NCI-H82 (cell line): ENCODE data around the gene PDCD4.
"Not testable (repeated sequence)": the region's sequence is repeated elsewhere in the genome, so short reads cannot be mapped to it uniquely, and the experiment has no call there.

ENCODE experiments used
- DNase-seq: peaks from one replicate; lab custom pipeline; 2025; lab: John Stamatoyannopoulos, UW

The PDCD4 gene

GRCh38 chr10:110861476-110861875, 10.3 kb upstream of the PDCD4 start:
- no peak for DNase-seq

GRCh38 chr10:110861930-110862649, 9.6 kb upstream of the PDCD4 start:
- DNase-seq, result no peak

GRCh38 chr10:110862961-110863360, 8.8 kb upstream of the PDCD4 start:
- DNase-seq, result no peak

- no peak for DNase-seq
These were observed 8.4 kb upstream of the PDCD4 start for GRCh38 chr10:110863361-110863760.

- no peak for DNase-seq
These were observed 7.8 kb upstream of the PDCD4 start for GRCh38 chr10:110863956-110864355.

- no peak for DNase-seq
These were observed 7.0 kb upstream of the PDCD4 start for GRCh38 chr10:110864662-110865140.

- DNase-seq, result peak; percentile 92
These were observed 6.4 kb upstream of the PDCD4 start for GRCh38 chr10:110865186-110865808.

- DNase-seq, result peak; percentile 50
These were observed 5.8 kb upstream of the PDCD4 start for GRCh38 chr10:110865809-110866482.

GRCh38 chr10:110867011-110867806, 4.5 kb upstream of the PDCD4 start:
- DNase-seq, result not testable (repeated sequence)

GRCh38 chr10:110867807-110868465, 3.8 kb upstream of the PDCD4 start:
- DNase-seq, result no peak

- DNase-seq, result no peak
These were observed 2.7 kb upstream of the PDCD4 start for GRCh38 chr10:110868981-110869380.

GRCh38 chr10:110870823-110871297, 868 bp upstream of the PDCD4 start:
- peak; percentile 43 for DNase-seq

GRCh38 chr10:110872145-110872983, 636 bp downstream of the PDCD4 start:
- DNase-seq, result peak; percentile 95

- peak; percentile 50 for DNase-seq
These were observed 1.5 kb downstream of the PDCD4 start for GRCh38 chr10:110872984-110873923.

GRCh38 chr10:110873951-110874350, 2.2 kb downstream of the PDCD4 start:
- peak; percentile 25 for DNase-seq

GRCh38 chr10:110876000-110876399, 4.3 kb downstream of the PDCD4 start:
- DNase-seq, result peak; percentile 5

GRCh38 chr10:110876788-110877187, 5.1 kb downstream of the PDCD4 start:
- DNase-seq, result no peak

- DNase-seq, result no peak
These were observed 8.3 kb downstream of the PDCD4 start for GRCh38 chr10:110880012-110880411.

- DNase-seq, result no peak
These were observed 9.5 kb downstream of the PDCD4 start for GRCh38 chr10:110881247-110881646.
